Astrocyte (in vitro differentiated cells and primary cell): ENCODE results near the gene PTCRA.

ENCODE experiments used
- EZH2 ChIP-seq: IDR thresholded peaks from 2 replicates; pipeline ENCODE4 v1.6.1; 2012; ENCODE audit warnings: mild to moderate bottlenecking, low read length, inconsistent platforms; ENCODE audit not compliant: insufficient read depth
- TF ChIP-seq, protein P1 (sequence below): IDR thresholded peaks from 2 replicates; pipeline ENCODE4 v1.5.1; 2011; ENCODE audit warnings: low read depth, mild to moderate bottlenecking, inconsistent platforms, low read length, moderate library complexity; ENCODE audit not compliant: insufficient read depth

DNA sequence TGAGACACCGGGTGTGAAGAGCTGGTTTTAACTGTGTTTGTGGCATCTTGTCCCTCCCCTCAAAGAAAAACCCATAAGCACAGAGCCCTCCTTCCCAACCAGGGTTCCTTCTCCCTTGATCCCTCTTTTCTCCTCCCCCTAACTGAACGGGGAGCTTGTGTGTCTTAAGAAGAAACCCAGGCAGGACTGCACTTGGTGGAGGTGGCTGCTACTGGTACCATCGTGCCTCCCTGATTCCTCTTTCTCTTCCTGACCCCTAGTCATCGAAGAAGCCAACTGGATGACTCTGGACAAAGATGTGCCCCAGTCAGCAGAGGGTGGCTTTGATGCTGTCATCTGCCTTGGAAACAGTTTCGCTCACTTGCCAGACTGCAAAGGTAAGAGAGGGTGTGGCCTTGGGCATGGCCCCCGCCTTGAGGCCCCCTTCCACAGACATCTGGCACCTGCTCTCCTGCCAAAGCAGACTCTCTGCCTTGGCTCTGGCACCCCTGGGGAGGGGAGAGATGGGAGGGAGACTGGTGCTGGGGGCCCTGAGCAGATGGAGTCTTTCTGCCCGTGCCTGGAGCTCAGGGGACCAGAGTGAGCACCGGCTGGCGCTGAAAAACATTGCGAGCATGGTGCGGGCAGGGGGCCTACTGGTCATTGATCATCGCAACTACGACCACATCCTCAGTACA, 46.8 kb downstream of the PTCRA start:
- TF ChIP-seq, protein P1, sequence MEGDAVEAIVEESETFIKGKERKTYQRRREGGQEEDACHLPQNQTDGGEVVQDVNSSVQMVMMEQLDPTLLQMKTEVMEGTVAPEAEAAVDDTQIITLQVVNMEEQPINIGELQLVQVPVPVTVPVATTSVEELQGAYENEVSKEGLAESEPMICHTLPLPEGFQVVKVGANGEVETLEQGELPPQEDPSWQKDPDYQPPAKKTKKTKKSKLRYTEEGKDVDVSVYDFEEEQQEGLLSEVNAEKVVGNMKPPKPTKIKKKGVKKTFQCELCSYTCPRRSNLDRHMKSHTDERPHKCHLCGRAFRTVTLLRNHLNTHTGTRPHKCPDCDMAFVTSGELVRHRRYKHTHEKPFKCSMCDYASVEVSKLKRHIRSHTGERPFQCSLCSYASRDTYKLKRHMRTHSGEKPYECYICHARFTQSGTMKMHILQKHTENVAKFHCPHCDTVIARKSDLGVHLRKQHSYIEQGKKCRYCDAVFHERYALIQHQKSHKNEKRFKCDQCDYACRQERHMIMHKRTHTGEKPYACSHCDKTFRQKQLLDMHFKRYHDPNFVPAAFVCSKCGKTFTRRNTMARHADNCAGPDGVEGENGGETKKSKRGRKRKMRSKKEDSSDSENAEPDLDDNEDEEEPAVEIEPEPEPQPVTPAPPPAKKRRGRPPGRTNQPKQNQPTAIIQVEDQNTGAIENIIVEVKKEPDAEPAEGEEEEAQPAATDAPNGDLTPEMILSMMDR: no peak
- no peak for TF ChIP-seq EZH2
